HG03460 (cell line): ENCODE results near the gene TNN.
"Not testable (repeated sequence)": the region's sequence is repeated elsewhere in the genome, so short reads cannot be mapped to it uniquely, and the experiment has no call there.

Experiments used
- ATAC-seq: cut with Tn5 transposase; IDR thresholded peaks from one replicate; pipeline ENCODE4 v1.9.1; 2021; ENCODE audit not compliant: unreplicated experiment

Gene TNN

DNA sequence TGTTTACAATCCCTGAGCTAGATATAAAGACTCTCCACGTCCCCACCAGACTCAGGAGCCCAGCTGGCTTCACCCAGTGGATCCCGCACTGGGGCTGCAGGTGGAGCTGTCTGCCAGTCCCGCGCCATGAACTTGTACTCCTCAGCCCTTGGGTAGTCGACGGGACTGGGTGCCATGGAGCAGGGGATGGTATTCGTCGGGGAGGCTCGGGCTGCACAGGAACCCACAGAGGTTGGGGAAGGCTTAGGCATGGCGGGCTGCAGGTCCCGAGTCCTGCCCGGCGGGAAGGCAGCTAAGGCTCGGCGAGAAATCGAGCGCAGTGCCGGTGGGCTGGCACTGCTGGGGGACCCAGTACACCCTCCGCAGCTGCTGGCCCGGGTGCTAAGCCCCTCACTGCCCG is 34.5 kb downstream of the TNN start:
- not testable (repeated sequence) for ATAC-seq

- not testable (repeated sequence) for ATAC-seq
Measured at GRCh38 chr1:175106536-175106935, 38.9 kb downstream of the TNN start.

GRCh38 chr1:175108331-175108820 is 40.7 kb downstream of the TNN start:
- not testable (repeated sequence) for ATAC-seq

DNA sequence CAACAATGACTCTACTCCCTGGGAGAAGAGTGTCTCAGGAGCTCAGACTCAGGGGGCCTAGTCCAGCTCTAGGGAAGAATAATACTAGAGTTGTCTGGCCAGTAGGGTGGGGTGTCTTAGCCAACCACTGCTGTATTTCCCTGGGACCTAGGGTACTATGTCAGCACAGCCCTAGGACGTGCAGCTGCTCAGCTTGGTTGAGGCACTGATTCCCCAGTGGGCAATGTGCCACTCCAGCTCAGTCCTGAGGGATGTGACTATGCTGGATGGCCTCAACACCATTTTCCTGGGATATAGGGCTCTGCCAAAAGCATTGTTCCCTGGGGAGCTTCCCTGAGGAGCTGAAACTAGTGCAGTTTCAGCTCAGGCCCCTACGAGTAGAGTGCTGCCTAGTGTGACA is 47.4 kb downstream of the TNN start:
- ATAC-seq = no peak

DNA sequence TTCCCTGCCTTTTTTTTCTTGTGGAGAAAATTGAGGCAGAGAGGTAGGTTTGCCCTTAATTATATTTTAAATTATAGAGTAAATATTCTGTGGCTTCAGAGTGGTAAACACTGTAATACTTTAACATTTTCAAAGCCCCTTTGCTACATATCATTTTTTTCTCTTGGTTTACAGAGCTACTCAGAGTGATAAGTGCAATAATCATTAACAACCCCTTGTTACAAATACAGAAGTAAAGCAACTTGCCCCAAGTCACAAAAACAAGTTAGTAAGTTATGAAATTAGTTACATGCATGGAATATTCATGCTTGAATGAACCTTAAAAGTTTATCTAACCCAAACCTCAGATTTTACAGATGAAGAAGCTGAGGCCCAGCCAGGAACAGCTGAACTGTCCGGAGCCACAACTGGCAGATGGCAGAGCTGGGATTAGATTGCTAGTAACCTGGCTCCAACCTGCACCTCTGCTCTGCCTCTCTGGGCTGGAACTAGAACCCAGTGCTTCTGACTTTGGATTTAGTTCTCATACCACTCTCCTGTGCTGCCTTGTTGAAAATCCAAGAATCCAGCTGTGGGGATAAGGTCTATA is 48.7 kb downstream of the TNN start:
- no peak for ATAC-seq

GRCh38 chr1:175116903-175117302 is 49.3 kb downstream of the TNN start:
- ATAC-seq = no peak

- ATAC-seq = peak; percentile 48
Measured at GRCh38 chr1:175118375-175119367, 51.0 kb downstream of the TNN start.

DNA sequence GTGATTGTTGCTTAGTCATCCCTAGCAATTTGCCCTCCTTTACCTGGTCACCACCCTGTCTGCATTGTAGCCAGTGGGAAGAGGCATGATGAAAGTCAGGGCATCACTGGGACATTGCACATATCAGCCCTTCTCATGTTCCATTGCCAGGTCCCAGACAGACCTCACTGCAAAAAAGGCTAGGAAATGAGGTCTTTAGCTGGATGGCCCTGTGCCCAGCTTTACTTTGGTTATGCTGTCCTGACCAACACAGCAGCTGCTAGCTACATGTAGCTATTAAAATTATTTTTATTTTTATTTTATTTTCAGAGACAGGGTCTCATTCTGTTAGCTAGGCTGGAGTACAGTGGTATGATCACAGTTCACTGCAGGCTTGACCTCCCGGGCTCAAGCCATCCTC is 52.9 kb downstream of the TNN start:
- no peak for ATAC-seq

DNA sequence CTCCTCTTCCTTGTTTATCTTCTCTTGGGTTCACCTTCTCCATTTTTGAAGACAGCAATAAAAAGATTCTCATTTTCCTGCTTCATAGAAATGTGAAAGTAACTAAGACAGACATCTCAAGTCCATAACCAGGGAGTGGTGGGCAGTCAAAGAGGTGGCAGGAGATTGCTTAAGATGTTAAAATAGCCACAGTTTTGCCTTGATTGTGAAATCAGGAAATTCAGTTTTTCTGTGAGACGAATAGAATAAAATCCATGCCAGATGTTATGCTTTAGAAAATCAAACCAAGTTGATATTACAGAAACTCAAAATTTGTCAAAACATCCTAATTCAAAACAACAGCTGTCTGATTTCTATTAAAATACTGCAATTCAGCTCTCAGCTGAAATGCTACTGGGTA is 57.2 kb downstream of the TNN start:
- ATAC-seq = no peak

- ATAC-seq = no peak
Measured at GRCh38 chr1:175126347-175126746, 58.7 kb downstream of the TNN start.

DNA sequence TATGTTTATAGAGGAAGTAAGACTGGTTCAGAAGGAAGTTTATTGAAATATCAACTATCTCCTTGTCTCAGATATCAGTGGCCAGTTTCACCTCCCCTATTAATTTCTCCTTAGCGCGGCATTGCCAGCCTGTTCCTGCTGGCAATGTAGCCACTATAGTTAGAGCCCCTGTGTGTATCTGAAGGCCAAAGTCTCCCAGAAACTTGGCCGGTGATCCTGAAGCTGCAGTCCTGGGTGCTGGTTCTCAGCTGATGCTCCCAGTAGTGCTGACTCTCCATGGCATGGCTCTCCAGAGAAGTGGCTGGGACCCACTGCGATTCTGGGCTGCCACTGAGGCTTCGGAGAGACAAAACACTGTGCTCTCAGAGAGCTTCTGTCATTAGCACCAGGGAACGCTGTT is 59.9 kb downstream of the TNN start:
- ATAC-seq = no peak

- no peak for ATAC-seq
Measured at GRCh38 chr1:175128523-175128922, 60.9 kb downstream of the TNN start.

DNA sequence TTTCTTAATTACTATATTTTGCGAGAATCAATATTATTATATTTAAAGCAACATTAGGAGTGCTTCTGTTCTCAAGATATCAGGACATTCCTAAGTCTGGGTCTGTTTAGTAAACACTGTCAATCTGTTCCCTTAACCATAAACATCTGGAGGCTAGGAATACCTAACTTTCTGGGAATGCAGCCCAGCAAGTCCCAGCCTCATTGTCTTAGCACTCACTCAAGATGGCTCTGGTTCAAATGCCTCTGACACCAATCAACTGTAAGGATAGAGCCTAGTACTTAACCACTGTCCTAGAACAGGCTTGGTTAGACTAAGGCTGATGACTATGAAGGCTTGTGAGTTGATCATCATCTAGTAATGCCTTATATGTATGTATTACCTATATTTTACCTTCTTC is 61.5 kb downstream of the TNN start:
- ATAC-seq = no peak

DNA sequence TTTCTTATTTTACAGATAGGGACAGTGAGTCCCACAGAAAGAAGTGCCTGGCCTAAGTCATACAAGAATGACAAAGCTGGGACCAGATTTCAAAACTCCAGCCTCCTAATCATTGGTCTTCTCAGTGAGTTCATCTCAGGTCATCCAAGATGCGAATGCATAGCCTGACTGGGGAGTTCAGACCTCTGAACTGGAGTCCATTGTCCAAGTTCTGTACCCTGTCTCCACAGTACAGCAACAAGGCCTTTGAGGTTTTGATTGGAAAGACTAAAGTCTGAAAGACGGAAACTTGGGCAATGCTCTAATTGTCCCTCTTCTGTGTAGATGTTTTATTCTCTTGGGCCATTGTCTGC is 62.0 kb downstream of the TNN start:
- ATAC-seq = no peak

GRCh38 chr1:175129997-175130648 is 62.5 kb downstream of the TNN start:
- ATAC-seq = no peak

DNA sequence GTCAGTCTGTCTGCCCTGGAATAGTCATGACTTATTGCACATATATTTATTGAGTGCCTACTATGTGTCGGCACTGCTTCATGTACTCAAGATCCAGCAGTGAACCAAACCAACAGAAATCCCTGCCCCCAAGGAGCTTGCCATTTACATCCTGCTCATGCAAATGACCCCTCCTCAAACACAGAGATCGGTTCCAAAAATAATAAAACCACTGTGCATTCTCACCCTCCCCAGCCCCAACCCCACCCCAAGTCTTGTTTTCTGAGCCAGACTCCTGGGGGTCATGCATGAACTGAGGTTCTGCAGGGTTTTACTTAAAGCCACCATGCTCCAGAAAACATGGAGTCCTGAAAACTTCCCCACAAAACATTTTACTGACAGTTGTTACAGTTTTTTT is 63.0 kb downstream of the TNN start:
- ATAC-seq = no peak

GRCh38 chr1:175131095-175131494 is 63.5 kb downstream of the TNN start:
- ATAC-seq = no peak

DNA sequence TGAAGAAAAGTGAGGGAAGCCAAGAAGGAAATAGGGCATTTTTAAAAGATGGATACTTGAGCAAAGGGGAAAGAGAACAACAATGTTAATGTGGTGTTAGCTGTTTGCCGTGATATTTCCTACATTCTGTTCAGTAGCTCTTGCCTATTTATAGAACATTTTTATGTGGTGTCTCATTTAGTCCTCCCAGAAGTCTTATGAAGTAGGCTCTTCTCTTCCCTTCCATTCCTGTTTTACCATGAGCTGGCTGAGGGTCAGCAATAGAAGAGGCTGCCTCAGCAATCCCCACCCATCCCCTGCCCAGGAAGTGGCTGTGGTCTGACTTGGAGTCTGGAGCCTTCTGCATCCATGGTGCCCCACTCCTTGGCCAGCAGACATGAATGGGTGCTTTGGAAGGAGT is 64.8 kb downstream of the TNN start:
- no peak for ATAC-seq

DNA sequence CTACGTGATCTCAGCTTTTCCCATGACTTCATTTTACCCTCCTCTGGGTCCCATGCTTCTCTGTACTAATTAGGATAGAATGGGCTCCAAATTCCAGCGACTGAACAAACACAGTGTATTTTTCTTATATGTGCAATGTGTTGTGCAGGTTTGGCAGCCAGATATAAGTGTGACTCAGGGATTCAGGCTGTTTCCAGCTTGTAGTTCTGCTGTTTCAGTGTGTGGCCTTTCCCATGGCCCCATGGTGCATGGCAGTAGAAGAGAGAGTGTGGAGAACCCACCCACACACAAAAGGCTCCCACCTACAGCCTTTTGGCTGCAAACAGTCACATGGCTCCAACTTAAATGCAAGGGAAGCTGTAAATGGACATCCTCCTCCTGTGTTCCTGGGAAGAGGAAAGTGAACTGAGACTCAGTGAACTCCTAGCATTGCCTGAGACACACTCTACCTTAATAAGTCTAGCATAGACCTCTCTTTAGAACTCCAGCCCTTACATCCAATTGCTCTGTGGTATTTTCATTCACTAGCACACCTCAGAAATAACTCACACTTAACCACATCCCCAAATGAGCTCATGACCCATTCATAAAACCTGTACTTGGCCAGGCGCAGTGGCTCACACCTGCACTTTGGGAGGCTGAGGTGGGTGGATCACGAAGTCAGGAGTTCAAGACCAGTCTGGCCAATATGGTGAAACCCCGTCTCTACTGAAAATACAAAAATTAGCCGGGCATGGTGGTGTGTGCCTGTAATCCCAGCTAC is 66.2 kb downstream of the TNN start:
- no peak for ATAC-seq

DNA sequence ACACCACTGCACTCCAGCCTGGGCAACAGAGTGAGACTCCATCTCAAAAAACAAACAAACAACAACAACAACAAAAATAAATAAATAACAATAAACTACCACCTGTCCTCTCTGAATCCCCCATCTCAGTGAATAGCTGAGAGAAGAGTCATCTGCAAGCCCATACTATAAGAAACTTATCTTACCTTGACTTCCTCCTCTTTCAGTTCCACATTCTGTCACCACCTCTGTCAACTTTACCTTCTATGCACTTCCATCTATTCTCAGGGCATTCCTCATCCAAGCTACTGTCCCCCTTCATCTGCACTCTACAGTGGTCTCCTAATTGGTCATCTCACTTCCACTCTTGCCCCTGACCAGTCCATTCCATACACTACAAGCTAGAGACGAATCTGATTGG is 66.9 kb downstream of the TNN start:
- ATAC-seq = no peak

- no peak for ATAC-seq
Measured at GRCh38 chr1:175136246-175136645, 68.6 kb downstream of the TNN start.
